B cell (primary cell): Measurements from ENCODE around the gene OTULIN. TPM values are rescaled to one million over a fixed set of nuclear protein-coding genes. Genes with fewer than 3 reads are reported as not detected.

Source experiments
- ATAC-seq: fragments of 200-7000 bp; cut with Tn5 transposase; one replicate; pipeline ENCODE4 v1.10.0; 2021; ENCODE audit warnings: low read depth, mild to moderate bottlenecking, moderate number of reproducible peaks, moderate library complexity
- CTCF ChIA-PET: fragments of 350-600 bp; sonication (Branson Sonifier 250); formaldehyde crosslinking; loops from one replicate; lab custom pipeline; 2021; ENCODE audit warnings: antibody characterized with exemption, inconsistent platforms; lab: Charles Lee
- POLR2A ChIA-PET: fragments of 350-600 bp; sonication (Branson Sonifier 250); formaldehyde crosslinking; loops from one replicate; lab custom pipeline; 2021; ENCODE audit warnings: antibody characterized with exemption; lab: Charles Lee
- DNase-seq: peaks from one replicate; pipeline ENCODE4 v3.0.0; 2013
- H2AFZ ChIP-seq: 2 replicates; pipeline ENCODE4 v1.6.1; 2012; ENCODE audit warnings: mild to moderate bottlenecking, low read depth, low read length; ENCODE audit not compliant: insufficient read depth, poor library complexity, severe bottlenecking
- H3K27ac ChIP-seq, 2 donors: 1 replicate in 1 of 2; 2 replicates in 1 of 2; pipeline ENCODE4 v1.5.1; 2012 to 2013; ENCODE audit warnings: low read length in 2 of 2, mild to moderate bottlenecking in 2 of 2, moderate library complexity in 1 of 2
- H3K27me3 ChIP-seq, 4 experiments: fragments of 200-600 bp in 1 of 4; sonication (generic) in 1 of 4; replicated peaks in 1 of 4; 1 replicate in 2 of 4; 2 replicates in 2 of 4; pipeline versions ENCODE4 v1.6.1 to v1.7.0; 2013 to 2016; ENCODE audit warnings: low read length in 3 of 4, mild to moderate bottlenecking in 2 of 4, mixed read lengths in 1 of 4, moderate library complexity in 1 of 4; ENCODE audit not compliant: insufficient read depth in 4 of 4, control insufficient read depth in 3 of 4; ENCODE audit errors: control extremely low read depth in 1 of 4
- H3K36me3 ChIP-seq, 2 experiments: replicated peaks in 1 of 2; 1 replicate in 1 of 2; 2 replicates in 1 of 2; pipeline versions ENCODE4 v1.6.1 to v1.7.1; 2013; ENCODE audit warnings: low read length in 1 of 2; ENCODE audit not compliant: insufficient read depth in 2 of 2, control insufficient read depth in 1 of 2; ENCODE audit errors: control extremely low read depth in 1 of 2, extremely low read depth in 1 of 2
- H3K4me1 ChIP-seq, 2 donors: fragments of 200-600 bp in 1 of 2; sonication (generic) in 1 of 2; 1 replicate in 1 of 2; 2 replicates in 1 of 2; pipeline versions ENCODE4 v1.5.1 to v1.6.1; 2013 to 2017; ENCODE audit warnings: low read length in 2 of 2; ENCODE audit not compliant: control insufficient read depth in 2 of 2, insufficient read depth in 2 of 2
- H3K4me2 ChIP-seq: replicated peaks from 2 replicates; pipeline ENCODE3; 2012; ENCODE audit warnings: mild to moderate bottlenecking, low read depth, low read length; ENCODE audit not compliant: poor library complexity, severe bottlenecking
- H3K4me3 ChIP-seq, 5 experiments: fragments of 200-600 bp in 1 of 5; sonication (generic) in 1 of 5; 1 replicate in 3 of 5; 2 replicates in 2 of 5; pipeline versions ENCODE4 v1.5.1 to v1.7.0; 2011 to 2016; ENCODE audit warnings: low read length in 4 of 5, mild to moderate bottlenecking in 4 of 5, low read depth in 2 of 5, control low read depth in 1 of 5, moderate library complexity in 1 of 5; ENCODE audit not compliant: insufficient read depth in 1 of 5; ENCODE audit errors: control extremely low read depth in 1 of 5, extremely low read depth in 1 of 5
- H3K79me2 ChIP-seq: fragments of 200-600 bp; sonication (generic); one replicate; pipeline ENCODE4 v1.6.0; 2016; ENCODE audit warnings: low read length; ENCODE audit not compliant: control insufficient read depth, insufficient read depth
- H3K9ac ChIP-seq: fragments of 200-600 bp; sonication (generic); 2 replicates; pipeline ENCODE4 v1.6.1; 2017; ENCODE audit warnings: mild to moderate bottlenecking, low read length, moderate library complexity
- H3K9me3 ChIP-seq, 3 donors: one replicate each; pipeline versions ENCODE4 v1.6.1 to v1.7.1; 2013; ENCODE audit warnings: low read length in 2 of 3; ENCODE audit not compliant: control insufficient read depth in 2 of 3, insufficient read depth in 1 of 3; ENCODE audit errors: control extremely low read depth in 1 of 3
- H4K20me1 ChIP-seq: 2 replicates; pipeline ENCODE4 v1.6.0; 2012; ENCODE audit warnings: mild to moderate bottlenecking, low read length; ENCODE audit not compliant: insufficient read depth, control insufficient read depth, poor library complexity, severe bottlenecking
- H3K27ac Mint-ChIP-seq: one replicate; pipeline ENCODE4 v1.8.0; 2021; ENCODE audit warnings: mixed read lengths
- H3K27me3 Mint-ChIP-seq: one replicate; pipeline ENCODE4 v1.8.0; 2021; ENCODE audit warnings: mixed read lengths
- H3K4me1 Mint-ChIP-seq: one replicate; pipeline ENCODE4 v1.8.0; 2021; ENCODE audit warnings: mixed read lengths
- H3K4me3 Mint-ChIP-seq: one replicate; pipeline ENCODE4 v1.8.0; 2021; ENCODE audit warnings: mixed read lengths
- H3K9me3 Mint-ChIP-seq: one replicate; pipeline ENCODE4 v1.8.0; 2022; ENCODE audit warnings: mixed read lengths; ENCODE audit not compliant: insufficient read depth
- CTCF ChIP-seq: fragments of 200-600 bp; IDR thresholded peaks from one replicate; pipeline ENCODE4 v1.8.0; 2022; ENCODE audit warnings: antibody characterized with exemption, mild to moderate bottlenecking
- EZH2 ChIP-seq: IDR thresholded peaks from 2 replicates; pipeline ENCODE4 v1.6.1; 2012; ENCODE audit warnings: borderline replicate concordance, low read depth, mild to moderate bottlenecking, moderate library complexity, low read length; ENCODE audit not compliant: insufficient read depth, poor library complexity, severe bottlenecking
- WGBS: methylation state at CpG from one replicate; pipeline ENCODE4 v1.1.5; 2013; ENCODE audit warnings: missing lambda C conversion rate; ENCODE audit not compliant: insufficient coverage; 5-methylcytosine and 5-hydroxymethylcytosine counted together
- intact Hi-C: fragments of 100-400 bp; cut with micrococcal nuclease; formaldehyde crosslinking; loops from one replicate; pipeline ENCODE4 v1.10.0; 2022
- polyA plus RNA-seq: library from polyadenylated mRNA; depleted of rRNA; stranded (reverse); fragments of >200 nt; gene quantifications from 2 replicates; pipeline ENCODE4 v1.2.3, GENCODE V29; 2012
- total RNA-seq, 2 donors: library from RNA; stranded (reverse); fragments of 120-200 nt in 1 of 2; gene quantifications; 1 replicate in 1 of 2; 2 replicates in 1 of 2; pipeline versions ENCODE4 v1.2.3 to v1.2.4, GENCODE V29; 2013 to 2022

OTULIN gene
- total and polyA plus RNA-seq, 2 donors (not counting 1 experiment from before 2014, with no cell fraction given): 8.4 to 64.4 TPM

- intact Hi-C loops: no loop called here
- Histone ChIP-seq H3K79me2 (no peaks in the 10 kb centered on the region), H3K36me3 (peaks cover 0 to 2% of the 10 kb centered on the region in 2 experiments), H3K4me3 (no peak overlapping the region), H2AFZ (no peak overlapping the region), H3K9me3 (no peaks in the 10 kb centered on the region), H3K4me2 (no peak overlapping the region), H3K27me3 (no peaks in the 10 kb centered on the region), H4K20me1 (no peaks in the 10 kb centered on the region), H3K4me1 (peaks cover 0 to 12% of the 10 kb centered on the region in 2 donors), H3K9ac (no peak overlapping the region), H3K27ac (no peak overlapping the region)
- no peak overlapping the region for H3K4me3 Mint-ChIP-seq
- H3K27ac Mint-ChIP-seq: no peak overlapping the region
- TF ChIP-seq CTCF: no peak
- TF ChIP-seq EZH2: no peak
- H3K27me3 Mint-ChIP-seq: no peaks in the 10 kb centered on the region
- H3K4me1 Mint-ChIP-seq: peaks cover 18% of the 10 kb centered on the region
- CTCF ChIA-PET: interaction anchor here (1.0 to 15.0 kb wide), 3 partner anchors 233 to 286 kb away, joined by 4 to 201 read pairs (median 46); no protein-coding TSS in a partner anchor
- peak; percentile 40 for ATAC-seq
- H3K9me3 Mint-ChIP-seq: no peaks in the 10 kb centered on the region
- no peak for DNase-seq
- POLR2A ChIA-PET: no interaction called here
- WGBS: 59% methylated on average over 2 of the region's 4 CpGs
Measured at GRCh38 chr5:14723701-14724132, 59.2 kb downstream of the OTULIN start.

GRCh38 chr5:14724633-14725032, 60.1 kb downstream of the OTULIN start:
- Histone ChIP-seq H2AFZ (no peak overlapping the region), H3K36me3 (peaks cover 0 to 2% of the 10 kb centered on the region in 2 experiments), H3K9ac (no peak overlapping the region), H3K79me2 (no peaks in the 10 kb centered on the region), H3K27me3 (no peaks in the 10 kb centered on the region), H3K4me3 (no peak overlapping the region), H3K4me1 (peaks cover 0 to 12% of the 10 kb centered on the region in 2 donors), H3K27ac (no peak overlapping the region), H3K9me3 (no peaks in the 10 kb centered on the region), H4K20me1 (no peaks in the 10 kb centered on the region), H3K4me2 (no peak overlapping the region)
- ChIA-PET CTCF (interaction anchor here (1.0 to 15.0 kb wide), 7 partner anchors 9 to 290 kb away, joined by 3 to 201 read pairs (median 25); partner anchors contain the start of gene ANKH), POLR2A (interaction anchor here (0.6 kb wide), 1 partner anchor 46 kb away, joined by 3 read pairs; no protein-coding TSS in a partner anchor)
- intact Hi-C loops: loop anchor here (5.0 kb wide), 1 partner anchor 37 kb away; no protein-coding TSS in a partner anchor
- Mint-ChIP-seq H3K9me3 (no peaks in the 10 kb centered on the region), H3K27ac (no peak overlapping the region), H3K4me1 (peaks cover 18% of the 10 kb centered on the region), H3K4me3 (no peak overlapping the region), H3K27me3 (no peaks in the 10 kb centered on the region)
- ATAC-seq (peak; percentile 22), DNase-seq (no peak)
- 40% methylated on average over 10 of the region's 10 CpGs for WGBS
- TF ChIP-seq CTCF (no peak), EZH2 (no peak)
